ENCODE data around the gene KRTAP12-1. TPM values are rescaled to one million over a fixed set of nuclear protein-coding genes. Genes with fewer than 3 reads are reported as not detected.
"Not testable (repeated sequence)": the region's sequence is repeated elsewhere in the genome, so short reads cannot be mapped to it uniquely, and the experiment has no call there.

KRTAP12-1 gene
- polyA plus RNA-seq, 1 experiment: not detected

DNA sequence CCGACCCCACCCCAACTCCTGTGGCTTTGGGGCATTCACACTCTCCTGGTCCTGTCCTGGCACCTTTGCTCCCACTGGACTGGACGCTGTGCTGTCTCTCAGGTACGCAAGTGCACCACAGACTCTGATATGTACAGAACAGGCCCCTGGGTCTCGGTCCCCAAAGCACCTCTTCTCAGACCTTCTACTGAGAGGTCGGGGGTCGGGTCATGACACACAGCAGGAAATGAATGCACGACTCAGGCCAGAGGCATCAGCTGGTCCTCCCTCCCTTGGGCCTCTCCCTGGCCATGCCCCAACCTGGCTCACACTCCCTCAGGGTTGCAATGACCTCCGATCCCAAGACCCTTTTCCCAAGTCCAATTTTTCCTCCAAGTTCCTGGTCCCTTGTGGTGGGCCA lies 13.2 kb upstream of the KRTAP12-1 start:
- TF ChIP-seq, protein P1, sequence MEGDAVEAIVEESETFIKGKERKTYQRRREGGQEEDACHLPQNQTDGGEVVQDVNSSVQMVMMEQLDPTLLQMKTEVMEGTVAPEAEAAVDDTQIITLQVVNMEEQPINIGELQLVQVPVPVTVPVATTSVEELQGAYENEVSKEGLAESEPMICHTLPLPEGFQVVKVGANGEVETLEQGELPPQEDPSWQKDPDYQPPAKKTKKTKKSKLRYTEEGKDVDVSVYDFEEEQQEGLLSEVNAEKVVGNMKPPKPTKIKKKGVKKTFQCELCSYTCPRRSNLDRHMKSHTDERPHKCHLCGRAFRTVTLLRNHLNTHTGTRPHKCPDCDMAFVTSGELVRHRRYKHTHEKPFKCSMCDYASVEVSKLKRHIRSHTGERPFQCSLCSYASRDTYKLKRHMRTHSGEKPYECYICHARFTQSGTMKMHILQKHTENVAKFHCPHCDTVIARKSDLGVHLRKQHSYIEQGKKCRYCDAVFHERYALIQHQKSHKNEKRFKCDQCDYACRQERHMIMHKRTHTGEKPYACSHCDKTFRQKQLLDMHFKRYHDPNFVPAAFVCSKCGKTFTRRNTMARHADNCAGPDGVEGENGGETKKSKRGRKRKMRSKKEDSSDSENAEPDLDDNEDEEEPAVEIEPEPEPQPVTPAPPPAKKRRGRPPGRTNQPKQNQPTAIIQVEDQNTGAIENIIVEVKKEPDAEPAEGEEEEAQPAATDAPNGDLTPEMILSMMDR (IDR thresholded peaks at IDR 0.05; ENCODE audit: low read depth, low read length): no peak
- Histone ChIP-seq H3K27ac (ENCODE audit: low read depth, low read length) (no peak overlapping the region), H3K27me3 (ENCODE audit: control insufficient read depth, insufficient read depth, low read length) (peaks cover 19% of the 10 kb centered on the region), H3K4me3 (ENCODE audit: low read depth, low read length) (no peak overlapping the region), H3K9me3 (ENCODE audit: control insufficient read depth, insufficient read depth, low read length) (no peaks in the 10 kb centered on the region; the same call in 1 of the 2 replicates)
- ChIA-PET POLR2A (no interaction called here), CTCF (no interaction called here)
- no peak for DNase-seq (ENCODE audit: low read depth, low spot score)

DNA sequence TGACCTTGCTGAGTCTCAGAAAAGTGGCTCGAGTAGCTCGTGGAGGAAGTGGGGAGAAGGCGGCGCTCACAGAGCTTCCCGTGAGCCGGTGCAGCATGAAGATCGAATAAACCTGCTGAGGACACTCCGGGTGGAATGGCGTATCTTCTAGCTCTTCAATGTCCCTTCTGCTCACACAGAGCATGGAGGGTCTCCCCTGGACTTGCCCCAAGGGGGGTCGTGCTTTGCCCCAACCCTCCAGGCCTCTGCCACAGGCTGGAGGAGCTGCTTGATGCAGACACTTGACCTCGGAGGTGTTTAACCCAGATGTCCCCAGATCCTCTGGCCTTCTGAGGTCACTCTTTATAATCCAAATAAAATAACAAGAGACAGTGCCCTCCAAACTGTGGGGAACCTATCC lies 12.8 kb upstream of the KRTAP12-1 start:
- Histone ChIP-seq H3K4me3 (ENCODE audit: low read depth, low read length) (no peak overlapping the region), H3K9me3 (ENCODE audit: control insufficient read depth, insufficient read depth, low read length) (no peaks in the 10 kb centered on the region; the same call in 1 of the 2 replicates), H3K27me3 (ENCODE audit: control insufficient read depth, insufficient read depth, low read length) (peaks cover 16% of the 10 kb centered on the region), H3K27ac (ENCODE audit: low read depth, low read length) (no peak overlapping the region)
- DNase-seq (ENCODE audit: low read depth, low spot score): no peak
- POLR2A ChIA-PET: no interaction called here
- TF ChIP-seq, protein P1 (IDR thresholded peaks at IDR 0.05; ENCODE audit: low read depth, low read length): no peak
- CTCF ChIA-PET: no interaction called here

DNA sequence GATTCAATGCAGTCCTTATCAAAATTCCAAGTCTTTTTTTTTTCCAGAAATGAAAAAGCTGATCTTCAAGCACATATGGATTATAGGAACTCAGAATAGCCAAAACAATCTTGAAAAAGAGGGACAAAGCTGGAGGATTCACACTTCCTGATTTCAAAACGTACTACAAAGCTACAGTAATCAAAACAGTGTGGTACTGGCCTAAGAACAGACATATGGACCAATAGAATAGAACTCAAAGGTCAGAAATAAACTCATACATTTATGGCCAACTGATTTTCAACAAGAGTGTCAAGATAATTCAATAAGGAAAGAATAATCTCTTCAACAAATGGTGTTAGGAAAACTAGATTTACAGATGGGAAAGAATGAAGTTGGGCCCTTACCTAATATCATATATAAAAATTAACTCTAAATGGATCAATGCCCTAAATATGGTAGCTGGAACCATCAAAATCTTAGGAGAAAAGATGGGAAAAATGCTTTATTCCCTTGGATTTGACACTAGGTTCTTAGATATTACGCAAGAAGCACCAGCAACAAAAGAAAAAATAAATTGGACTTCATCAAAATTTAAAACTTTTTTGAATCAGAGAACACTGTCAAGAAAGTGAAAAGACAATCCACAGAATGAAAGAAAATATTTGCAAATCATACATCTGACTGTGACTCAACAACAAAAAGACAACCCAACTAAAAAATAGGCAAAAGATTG lies 11.0 kb upstream of the KRTAP12-1 start:
- Histone ChIP-seq H3K4me3 (ENCODE audit: low read depth, low read length) (no peak overlapping the region), H3K9me3 (ENCODE audit: control insufficient read depth, insufficient read depth, low read length) (no peaks in the 10 kb centered on the region; the same call in 1 of the 2 replicates), H3K27ac (ENCODE audit: low read depth, low read length) (no peak overlapping the region), H3K27me3 (ENCODE audit: control insufficient read depth, insufficient read depth, low read length) (peaks cover 10% of the 10 kb centered on the region)
- TF ChIP-seq, protein P1 (IDR thresholded peaks at IDR 0.05; ENCODE audit: low read depth, low read length): no peak
- ChIA-PET POLR2A (no interaction called here), CTCF (no interaction called here)
- no peak for DNase-seq (ENCODE audit: low read depth, low spot score)

DNA sequence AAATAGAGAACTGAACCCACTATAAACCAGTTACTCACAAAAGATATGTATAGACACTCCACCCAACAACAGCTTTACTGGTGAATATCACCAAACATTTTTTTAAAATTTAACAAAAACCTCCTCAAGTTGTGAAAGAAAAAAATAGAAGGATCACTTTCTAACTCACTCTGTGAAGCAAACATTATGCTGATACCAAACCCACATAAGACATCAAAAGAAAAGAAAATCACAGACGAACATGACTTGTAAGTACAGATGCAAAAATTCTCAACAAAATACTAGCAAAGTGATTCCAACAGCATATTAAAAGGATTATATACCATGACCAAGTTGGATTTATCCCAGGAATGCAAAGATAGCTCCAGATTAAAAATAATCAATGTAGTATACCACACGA lies 9.7 kb upstream of the KRTAP12-1 start:
- no peak for DNase-seq (ENCODE audit: low read depth, low spot score)
- CTCF ChIA-PET: interaction anchor here (1.2 kb wide), 1 partner anchor 102 kb away, joined by 7 read pairs; no protein-coding TSS in a partner anchor
- POLR2A ChIA-PET: no interaction called here
- H3K27me3 ChIP-seq (ENCODE audit: control insufficient read depth, insufficient read depth, low read length): peaks cover 12% of the 10 kb centered on the region
- TF ChIP-seq, protein P1 (IDR thresholded peaks at IDR 0.05; ENCODE audit: low read depth, low read length): no peak
- no peak overlapping the region for H3K27ac ChIP-seq (ENCODE audit: low read depth, low read length)
- H3K4me3 ChIP-seq (ENCODE audit: low read depth, low read length): no peak overlapping the region
- H3K9me3 ChIP-seq (ENCODE audit: control insufficient read depth, insufficient read depth, low read length): no peaks in the 10 kb centered on the region; the same call in 1 of the 2 replicates

DNA sequence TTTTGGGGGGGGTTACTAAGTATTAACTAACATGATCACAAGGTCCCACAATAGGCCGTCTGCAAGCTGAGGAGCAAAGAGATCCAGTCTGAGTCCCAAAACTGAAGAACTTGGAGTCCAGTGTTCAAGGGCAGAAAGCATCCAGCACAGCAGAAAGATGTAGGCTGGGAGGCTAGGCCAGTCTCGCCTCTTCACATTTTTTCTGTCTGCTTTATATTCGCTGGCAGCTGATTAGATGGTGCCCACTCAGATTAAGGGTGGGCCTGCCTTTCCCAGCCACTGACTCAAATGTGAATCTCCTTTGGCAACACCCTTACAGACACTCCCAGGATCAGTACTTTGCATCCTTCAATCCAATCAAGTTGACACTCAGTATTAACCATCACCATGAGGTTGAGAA lies 7.8 kb upstream of the KRTAP12-1 start:
- POLR2A ChIA-PET; H3K27me3 ChIP-seq (ENCODE audit: control insufficient read depth, insufficient read depth, low read length); DNase-seq (ENCODE audit: low read depth, low spot score); H3K9me3 ChIP-seq (ENCODE audit: control insufficient read depth, insufficient read depth, low read length); CTCF ChIA-PET; H3K27ac ChIP-seq (ENCODE audit: low read depth, low read length); H3K4me3 ChIP-seq (ENCODE audit: low read depth, low read length): not testable (repeated sequence)
